Gastrocnemius medialis (tissue), 4 donors: ENCODE results near the gene PPP1R16B.

ENCODE experiments used
- CTCF ChIP-seq, 5 experiments: fragments of 450-650 bp in 3 of 5; fragments of 200-600 bp in 2 of 5; sonication (generic) in 2 of 5; IDR thresholded peaks in 4 of 5; conservative IDR thresholded peaks in 1 of 5; 1 replicate in 4 of 5; 2 replicates in 1 of 5; pipeline ENCODE4 v1.5.1; 2016 to 2019; ENCODE audit warnings: antibody characterized with exemption in 5 of 5, mild to moderate bottlenecking in 3 of 5, moderate library complexity in 3 of 5
- POLR2A ChIP-seq, 2 donors: fragments of 450-650 bp; IDR thresholded peaks; one replicate each; pipeline ENCODE4 v1.6.1; 2017; ENCODE audit warnings: antibody characterized with exemption in 2 of 2, mild to moderate bottlenecking in 2 of 2, moderate library complexity in 2 of 2

DNA sequence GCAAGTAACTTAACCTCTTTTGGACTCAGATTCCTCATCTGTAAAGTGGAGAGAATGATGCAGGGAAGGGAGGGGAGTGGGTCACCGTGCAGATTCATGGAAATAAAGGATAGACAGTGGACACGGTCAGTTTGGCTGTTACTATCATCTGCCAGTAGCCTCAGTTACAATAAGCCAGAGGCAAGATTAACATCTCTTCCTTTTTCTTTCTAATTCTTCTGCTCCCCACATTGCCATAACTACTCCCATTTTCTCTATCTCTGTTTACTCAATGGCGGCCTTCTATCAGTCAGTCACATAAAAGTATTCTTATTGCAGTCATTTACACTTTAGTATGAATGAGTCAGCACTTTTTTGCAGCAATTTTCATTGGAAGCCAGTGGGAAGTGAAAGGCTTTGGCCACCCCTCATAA is 49.2 kb downstream of the PPP1R16B start:
- no peak for TF ChIP-seq POLR2A (IDR thresholded peaks at IDR 0.05)
- TF ChIP-seq CTCF (IDR thresholded peaks at IDR 0.05 in 4 of 5, conservative IDR thresholded peaks at IDR 0.05 in 1 of 5): no peak
